Measurements from ENCODE around the gene TMEM119.

Gene TMEM119, protein sequence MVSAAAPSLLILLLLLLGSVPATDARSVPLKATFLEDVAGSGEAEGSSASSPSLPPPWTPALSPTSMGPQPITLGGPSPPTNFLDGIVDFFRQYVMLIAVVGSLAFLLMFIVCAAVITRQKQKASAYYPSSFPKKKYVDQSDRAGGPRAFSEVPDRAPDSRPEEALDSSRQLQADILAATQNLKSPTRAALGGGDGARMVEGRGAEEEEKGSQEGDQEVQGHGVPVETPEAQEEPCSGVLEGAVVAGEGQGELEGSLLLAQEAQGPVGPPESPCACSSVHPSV

DNA sequence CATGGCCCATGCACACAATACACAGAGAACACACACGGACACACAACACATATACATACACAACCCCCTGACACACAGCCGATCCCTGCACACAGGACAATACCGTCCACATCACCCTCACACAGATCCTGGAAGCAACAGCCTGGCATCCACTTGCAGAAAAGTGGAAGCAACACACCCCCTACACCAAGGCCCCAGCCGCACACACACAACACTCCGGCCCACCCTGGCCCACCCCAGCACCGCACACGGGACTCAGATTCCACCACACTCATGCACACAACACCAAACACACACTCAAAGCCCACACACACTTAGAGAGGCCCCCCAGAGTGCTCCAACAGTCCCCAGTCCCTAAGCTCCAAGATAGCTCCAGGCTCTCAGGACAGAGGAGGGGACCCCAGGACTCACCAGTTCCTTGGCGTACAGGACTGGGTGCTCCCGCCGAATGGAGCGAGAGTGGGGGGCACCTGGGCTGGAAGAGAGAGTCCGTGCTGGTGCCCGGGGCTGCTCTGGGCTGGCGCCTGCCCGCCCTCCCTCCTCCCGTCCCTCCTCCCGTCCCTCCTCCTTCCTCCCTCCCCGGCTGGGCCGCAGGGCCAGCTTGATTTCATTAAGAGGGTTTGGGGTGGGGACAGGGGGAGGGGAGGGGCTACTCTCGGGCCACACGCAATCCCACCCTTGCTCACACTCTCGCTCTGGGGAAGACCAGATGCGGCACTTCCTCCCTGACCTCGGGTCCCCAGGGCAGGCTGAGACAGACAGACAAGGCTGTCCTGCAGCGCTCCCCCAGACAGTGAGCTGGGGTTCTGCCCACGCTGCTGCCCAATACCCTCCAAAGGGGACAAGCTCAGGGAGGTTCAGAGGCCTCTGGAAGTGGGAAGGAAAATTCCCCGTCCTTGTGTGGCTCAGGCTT, at the start of gene TMEM119:
Gene TMEM119 (minus strand): TSS at position 526 of the 913 bp plus-strand sequence. CDS start 5,701 bp downstream, outside the sequence.
- H3K4me3 ChIP-seq (ENCODE audit: low read depth, low read length) = no peak within 1 kb of the TSS

DNA sequence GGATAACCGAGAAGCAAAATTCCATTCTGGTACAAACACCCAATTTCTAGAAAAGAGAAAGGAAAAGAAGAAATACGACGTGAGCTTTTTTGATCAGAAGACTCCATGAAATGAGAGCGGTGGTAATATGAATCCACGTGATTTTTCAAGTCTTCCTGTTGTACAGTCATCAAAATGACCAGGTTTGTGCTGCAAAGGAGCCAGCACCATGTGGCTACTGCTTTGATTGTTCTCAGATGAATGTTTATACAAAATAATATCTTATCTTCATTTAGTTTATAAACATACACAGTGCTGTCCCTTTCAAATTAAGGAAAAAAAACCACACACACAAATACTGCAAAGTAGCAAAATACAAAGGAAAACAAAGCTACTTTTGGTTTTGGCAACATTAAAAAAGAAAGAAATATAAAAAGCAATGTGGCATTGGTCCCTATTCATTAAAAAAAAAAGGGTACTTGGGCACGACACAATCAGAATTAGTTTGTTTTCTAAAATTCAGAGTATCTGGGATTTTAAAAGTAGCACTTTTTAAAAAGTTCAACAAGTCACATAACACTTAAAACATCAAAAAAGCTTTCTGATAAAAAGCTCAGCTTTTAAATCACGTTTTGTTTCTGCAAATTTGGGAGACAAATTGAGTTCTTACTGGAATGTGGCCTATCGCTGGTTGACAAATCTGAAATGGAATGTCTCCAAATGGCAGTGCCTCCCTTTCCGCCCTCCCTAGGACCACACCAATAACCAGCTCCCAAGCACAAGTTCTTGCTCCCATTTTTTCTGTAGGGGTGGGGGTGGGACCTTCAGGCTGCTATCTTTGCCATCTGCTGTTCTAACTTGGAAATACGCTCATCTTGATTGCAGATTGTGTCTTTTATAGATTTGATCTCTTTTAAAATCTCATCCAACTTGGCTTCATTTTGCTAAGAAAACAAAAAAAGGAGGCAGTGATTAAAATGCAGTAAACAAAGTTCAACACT, 49.0 kb upstream of the TMEM119 start:
- H3K4me3 ChIP-seq (ENCODE audit: low read depth, low read length) = no peak overlapping the region

DNA sequence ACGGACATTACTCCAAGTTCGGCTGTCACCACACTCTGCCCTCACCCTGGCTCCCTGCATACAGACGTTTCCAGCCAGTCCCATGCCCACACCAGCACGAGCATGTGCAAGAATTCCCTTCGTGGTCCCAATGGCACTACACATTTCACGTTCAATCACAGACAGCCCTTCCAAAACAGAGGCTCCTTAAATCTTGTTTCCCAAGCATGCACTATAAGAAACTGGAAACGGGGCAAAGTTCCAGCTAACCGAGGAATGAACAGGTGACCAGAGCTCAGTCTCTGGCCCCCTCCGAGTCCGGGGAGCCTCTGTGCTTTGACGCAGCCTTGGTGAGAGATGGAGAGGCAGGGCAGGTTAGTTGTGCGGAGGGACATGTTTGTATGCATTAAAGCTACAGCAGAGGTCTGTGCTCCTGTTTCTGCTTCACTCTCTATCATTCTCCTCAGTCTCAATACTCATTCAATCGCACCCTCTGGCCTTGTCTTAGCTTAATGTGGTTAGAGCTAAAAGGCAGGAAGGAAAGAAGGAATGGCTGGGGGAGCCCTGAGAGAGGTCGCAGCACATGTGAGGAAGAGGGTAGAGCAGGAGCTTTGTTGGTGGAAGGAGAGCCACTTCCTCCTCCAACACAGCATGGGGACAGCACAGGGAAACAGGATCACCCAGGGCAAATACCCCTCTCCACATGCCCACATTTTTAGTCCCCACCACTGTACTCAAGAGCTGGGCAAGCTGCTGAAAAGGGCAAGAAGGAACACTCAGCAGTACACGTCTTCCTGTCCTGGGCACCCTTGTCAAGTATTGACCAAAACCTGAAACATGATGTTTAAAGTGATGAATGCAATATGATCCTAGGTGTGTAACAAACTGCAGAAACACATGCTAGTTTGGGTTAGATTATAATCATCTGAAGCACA, 48.1 kb upstream of the TMEM119 start:
- no peak overlapping the region for H3K4me3 ChIP-seq (ENCODE audit: low read depth, low read length)

GRCh38 chr12:108644811-108645120, 46.9 kb upstream of the TMEM119 start:
- H3K4me3 ChIP-seq (ENCODE audit: low read depth, low read length) = no peak overlapping the region

DNA sequence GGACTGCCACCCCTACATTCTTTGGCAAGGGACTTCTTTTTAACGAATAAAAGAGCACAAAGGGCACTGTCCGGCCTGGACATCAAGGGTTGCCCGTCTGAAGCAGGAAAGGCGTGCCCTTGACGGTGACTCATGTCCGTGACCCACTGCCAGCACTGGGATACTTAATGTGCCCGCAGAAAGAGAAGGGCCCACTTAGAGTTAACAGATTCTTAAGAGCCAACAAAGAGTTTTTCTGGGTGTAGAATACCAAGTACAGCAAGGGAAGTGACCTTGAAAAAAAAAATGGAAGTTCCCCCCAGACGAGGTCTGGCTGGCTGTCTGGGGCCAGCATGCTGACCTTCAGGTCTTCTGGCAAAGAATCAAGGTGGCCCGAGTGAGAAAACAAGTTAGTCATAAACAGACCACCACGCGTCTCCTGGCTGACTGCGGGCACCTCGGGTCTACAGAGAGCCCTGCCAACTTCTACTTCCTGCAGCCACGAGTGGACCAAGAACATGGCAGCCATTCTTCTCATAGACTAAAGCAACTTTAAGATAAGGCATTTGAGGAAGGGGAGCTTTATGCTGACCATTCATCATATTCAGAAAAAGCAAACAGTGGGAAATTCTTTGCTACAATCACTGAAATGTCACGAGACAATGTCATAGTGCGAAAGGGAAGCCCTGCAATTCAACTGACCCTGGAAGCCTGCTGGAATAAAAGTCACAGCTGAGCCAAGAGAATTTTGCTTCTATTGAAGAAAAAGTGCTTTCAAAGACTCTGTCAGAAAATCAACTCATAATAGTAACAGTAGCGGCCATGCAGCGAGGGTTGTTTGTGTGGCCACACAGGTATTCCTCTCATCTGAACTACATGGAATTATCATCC, 46.3 kb upstream of the TMEM119 start:
- no peak overlapping the region for H3K4me3 ChIP-seq (ENCODE audit: low read depth, low read length)

GRCh38 chr12:108642899-108643654, 45.2 kb upstream of the TMEM119 start:
- no peak overlapping the region for H3K4me3 ChIP-seq (ENCODE audit: low read depth, low read length)

GRCh38 chr12:108642269-108642870, 44.5 kb upstream of the TMEM119 start:
- H3K4me3 ChIP-seq (ENCODE audit: low read depth, low read length) = no peak overlapping the region

- H3K4me3 ChIP-seq (ENCODE audit: low read depth, low read length) = no peak overlapping the region
These were observed 43.8 kb upstream of the TMEM119 start for GRCh38 chr12:108641446-108642268.

- no peak overlapping the region for H3K4me3 ChIP-seq (ENCODE audit: low read depth, low read length)
These were observed 43.0 kb upstream of the TMEM119 start for GRCh38 chr12:108640802-108641445.

GRCh38 chr12:108638997-108639822, 41.3 kb upstream of the TMEM119 start:
- no peak overlapping the region for H3K4me3 ChIP-seq (ENCODE audit: low read depth, low read length)

DNA sequence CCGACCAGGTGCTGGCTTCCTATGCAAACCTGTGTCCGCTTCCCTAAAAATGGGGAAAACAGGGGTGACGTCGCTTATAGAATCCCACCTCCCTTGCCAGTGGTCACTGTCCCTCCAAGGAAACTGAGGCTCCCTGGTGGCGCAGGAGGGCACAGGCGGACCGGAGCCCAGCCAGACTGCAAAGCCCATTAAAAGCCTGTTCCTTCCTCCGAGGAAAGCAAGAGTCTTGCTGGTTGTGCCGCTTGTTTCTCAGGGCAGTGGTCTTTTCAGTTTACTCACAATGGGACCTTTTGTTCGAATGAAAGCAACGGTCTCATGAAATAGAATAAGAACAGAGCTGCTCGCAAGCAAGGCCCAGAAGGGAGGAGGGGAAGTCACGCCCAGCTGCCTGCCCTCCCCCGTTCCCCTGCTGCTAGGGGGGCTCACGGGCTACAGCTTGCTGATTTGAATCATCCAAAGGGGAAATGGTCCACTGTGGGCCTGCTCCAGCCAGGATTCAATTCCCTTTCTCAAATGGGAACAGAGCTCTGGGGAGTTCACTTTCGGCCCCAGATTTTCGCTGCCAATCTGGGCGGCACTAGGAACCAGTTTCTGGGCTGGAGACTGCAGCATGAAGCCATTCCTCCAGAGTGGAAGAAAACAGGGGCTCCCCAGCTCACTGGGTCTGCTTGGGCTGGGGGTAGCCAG, 40.4 kb upstream of the TMEM119 start:
- no peak overlapping the region for H3K4me3 ChIP-seq (ENCODE audit: low read depth, low read length)

DNA sequence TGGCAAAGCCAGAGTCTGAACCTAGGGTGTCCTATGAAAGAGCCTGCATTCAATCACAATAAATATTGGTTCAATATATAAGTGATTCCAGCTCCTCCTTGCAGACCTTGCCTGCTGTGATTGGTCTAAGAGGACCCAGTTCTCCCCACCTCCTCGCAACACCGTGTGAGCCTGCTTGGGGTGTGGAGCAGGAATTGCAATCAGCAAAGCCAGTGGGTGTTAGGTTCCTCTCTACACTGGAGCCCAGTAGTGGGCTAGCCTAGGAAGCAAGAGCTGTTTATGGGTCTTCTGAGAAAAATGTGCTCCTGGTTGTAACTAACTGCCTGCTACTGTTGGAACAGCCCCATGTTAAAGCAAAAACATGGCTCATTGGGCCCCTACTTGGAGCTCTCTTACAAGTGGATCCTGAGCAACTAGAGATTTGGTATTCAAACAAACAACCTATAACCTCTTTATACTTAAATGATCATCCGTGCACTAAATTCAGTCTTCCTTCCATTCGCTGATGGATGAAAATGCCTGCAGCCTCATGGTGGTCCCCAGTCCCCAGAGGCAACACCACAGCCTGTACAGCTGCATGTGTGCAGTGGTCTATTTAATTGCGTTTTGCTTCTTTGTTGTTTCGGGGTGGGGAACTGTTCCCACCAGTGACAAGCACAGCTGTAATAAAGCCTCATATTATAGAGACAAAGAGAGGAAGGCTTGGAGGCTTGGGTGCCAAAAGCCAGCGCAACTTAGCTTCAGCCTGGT, 39.5 kb upstream of the TMEM119 start:
- H3K4me3 ChIP-seq (ENCODE audit: low read depth, low read length) = no peak overlapping the region

GRCh38 chr12:108635997-108636808, 38.3 kb upstream of the TMEM119 start:
- H3K4me3 ChIP-seq (ENCODE audit: low read depth, low read length) = no peak overlapping the region

Data from iPS-11a (cell line).